OCI-LY7 (cell line): ENCODE data around the gene ANKRD42. TPM values are rescaled to one million over a fixed set of nuclear protein-coding genes. Genes with fewer than 3 reads are reported as not detected.

Experiments
- BruUV-seq: library from RNA; stranded (reverse); fragments of 400-500 nt; replicated peaks from 2 replicates; lab custom pipeline; 2021; lab: Mats Ljungman, UMichigan
- CTCF ChIA-PET: fragments of 300-600 bp; sonication (Branson Sonifier 250); formaldehyde crosslinking; loops from one replicate; lab custom pipeline; 2022; ENCODE audit warnings: antibody characterized with exemption; ENCODE audit not compliant: unreplicated experiment; lab: Charles Lee
- POLR2A ChIA-PET: fragments of 300-600 bp; sonication (Branson Sonifier 250); formaldehyde crosslinking; loops from one replicate; lab custom pipeline; 2022; ENCODE audit warnings: antibody characterized with exemption; lab: Charles Lee
- DNase-seq: peaks from one replicate; pipeline ENCODE4 v3.0.0-alpha.2; 2015; ENCODE audit warnings: low spot score
- H2AFZ ChIP-seq: fragments of 200-600 bp; sonication (generic), shearing (Covaris generic); 2 replicates; pipeline ENCODE4 v1.6.1; 2014; ENCODE audit warnings: mild to moderate bottlenecking, antibody characterized with exemption, low read length, moderate library complexity
- H3K27ac ChIP-seq: fragments of 200-600 bp; sonication (generic); 2 replicates; pipeline ENCODE4 v1.5.1; 2014; ENCODE audit warnings: mixed run types, low read depth, mild to moderate bottlenecking, moderate library complexity, low read length, inconsistent platforms; ENCODE audit not compliant: poor library complexity, severe bottlenecking
- H3K36me3 ChIP-seq: fragments of 200-600 bp; sonication (generic); 2 replicates; pipeline ENCODE4 v1.6.1; 2014; ENCODE audit warnings: mild to moderate bottlenecking, antibody characterized with exemption, low read length, moderate library complexity, mixed read lengths; ENCODE audit not compliant: insufficient read depth
- H3K4me1 ChIP-seq: fragments of 200-600 bp; sonication (generic); 2 replicates; pipeline ENCODE4 v1.5.1; 2014; ENCODE audit warnings: mild to moderate bottlenecking, low read length; ENCODE audit not compliant: insufficient read depth, poor library complexity, severe bottlenecking
- H3K4me2 ChIP-seq: fragments of 200-600 bp; sonication (generic); 2 replicates; pipeline ENCODE4 v1.6.1; 2014; ENCODE audit warnings: mild to moderate bottlenecking, low read length
- H3K4me3 ChIP-seq: fragments of 200-600 bp; sonication (generic); 2 replicates; pipeline ENCODE4 v1.5.1; 2014; ENCODE audit warnings: mild to moderate bottlenecking, low read depth, low read length; ENCODE audit not compliant: poor library complexity, severe bottlenecking
- H3K79me2 ChIP-seq: fragments of 200-600 bp; sonication (generic); 2 replicates; pipeline ENCODE4 v1.6.1; 2016; ENCODE audit warnings: low read depth, mild to moderate bottlenecking, low read length, moderate library complexity, mixed read lengths; ENCODE audit not compliant: insufficient read depth
- H3K9me2 ChIP-seq: fragments of 200-600 bp; sonication (generic); 2 replicates; pipeline ENCODE4 v1.6.1; 2016; ENCODE audit warnings: mild to moderate bottlenecking, low read length, mixed read lengths; ENCODE audit not compliant: insufficient read depth
- H3K9me3 ChIP-seq: fragments of 200-600 bp; sonication (generic); 2 replicates; pipeline ENCODE4 v1.6.1; 2014; ENCODE audit warnings: mild to moderate bottlenecking, mixed run types, low read length, mixed read lengths
- H4K20me1 ChIP-seq: fragments of 200-600 bp; sonication (generic); 2 replicates; pipeline ENCODE4 v1.6.1; 2014; ENCODE audit warnings: mild to moderate bottlenecking, antibody characterized with exemption, low read length, moderate library complexity, mixed read lengths; ENCODE audit not compliant: insufficient read depth
- CTCF ChIP-seq: fragments of 200-600 bp; sonication (generic); conservative IDR thresholded peaks from 2 replicates; pipeline ENCODE4 v1.5.1; 2014; ENCODE audit warnings: mild to moderate bottlenecking, antibody characterized with exemption, low read length, moderate library complexity, mixed read lengths
- EZH2phosphoT487 ChIP-seq: fragments of 200-600 bp; sonication (generic); IDR thresholded peaks from 2 replicates; pipeline ENCODE4 v1.6.1; 2018; ENCODE audit warnings: low read depth, borderline replicate concordance, mild to moderate bottlenecking, mixed run types, antibody characterized with exemption, low read length, moderate library complexity, mixed read lengths
- intact Hi-C: fragments of 100-400 bp; cut with micrococcal nuclease; formaldehyde crosslinking; loops from one replicate; pipeline ENCODE4 v1.10.0; 2022; ENCODE audit not compliant: unreplicated experiment
- small RNA-seq: library from RNA; depleted of rRNA; stranded (forward); fragments of <200 nt; gene quantifications from one replicate; pipeline ENCODE3, GENCODE V24; 2014
- total RNA-seq, 2 experiments: library from RNA; depleted of rRNA in 1 of 2; stranded (reverse); fragments of >200 nt in 1 of 2; shearing (Covaris generic) in 1 of 2; gene quantifications; 2 replicates each; pipeline ENCODE4 v1.2.3, GENCODE V29; 2014 to 2022

ANKRD42 gene
- total RNA-seq, 2 experiments from 2014 or later = 2.2 to 3.3 TPM

DNA sequence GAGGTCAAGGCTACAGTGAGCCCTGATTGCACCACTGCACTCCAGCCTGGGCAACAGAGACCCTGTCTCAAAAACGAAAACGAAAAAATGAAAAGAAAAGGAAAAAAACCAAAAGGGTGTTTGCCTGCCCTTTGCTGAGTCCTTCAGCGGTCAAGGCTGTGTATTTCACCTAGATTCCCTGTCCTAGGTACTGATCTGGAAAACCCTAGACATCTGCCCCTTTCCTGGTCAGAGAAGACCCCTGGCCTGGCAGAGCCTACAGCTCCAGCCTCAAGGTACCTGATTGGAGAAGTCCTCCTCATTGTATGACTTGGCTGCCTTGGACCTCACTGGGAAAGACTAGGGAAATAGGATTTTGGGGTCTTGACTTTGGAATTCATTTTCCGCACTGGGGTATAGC is 100.7 kb downstream of the ANKRD42 start:
- intact Hi-C loops = loop anchor here (5.0 kb wide), 2 partner anchors 428 to 523 kb away; no protein-coding TSS in a partner anchor

More for the DNA sequence above, 100.7 kb downstream of the ANKRD42 start:
- Histone ChIP-seq H3K79me2 (no peaks in the 10 kb centered on the region), H3K36me3 (no peaks in the 10 kb centered on the region; the same call in 1 of the 2 replicates), H2AFZ (no peak overlapping the region), H3K27ac (no peak overlapping the region), H3K9me3 (no peaks in the 10 kb centered on the region; the same call in 1 of the 2 replicates), H3K4me1 (peaks cover 20% of the 10 kb centered on the region), H3K9me2 (no peaks in the 10 kb centered on the region), H4K20me1 (no peaks in the 10 kb centered on the region), H3K4me2 (no peak overlapping the region), H3K4me3 (no peak overlapping the region)
- TF ChIP-seq CTCF (no peak), EZH2phosphoT487 (no peak)
- ChIA-PET POLR2A (no interaction called here), CTCF (interaction anchor here (1.1 kb wide), 1 partner anchor 20 kb away, joined by 3 read pairs; no protein-coding TSS in a partner anchor)
- BruUV-seq = no TSS peak
- DNase-seq = no peak

Small RNA genes within 50 kb of the gene (small RNA-seq; reads per million reads assigned to genes)
- gene AP000873.5 = not detected

Other genes with a start within 250 kb of the ANKRD42 start
- 27.1 and 33.3 TPM in 2 replicates for gene RAB30, start 121.8 kb upstream of the ANKRD42 start, total RNA-seq (2014; rRNA removed; shearing (Covaris generic))
- 132 TPM in 2 replicates for gene RAB30, start 121.8 kb upstream of the ANKRD42 start, total RNA-seq (2022)
- gene PCF11, start 36.6 kb upstream of the ANKRD42 start, total RNA-seq (2014; rRNA removed; shearing (Covaris generic)) = 80.1 and 89.9 TPM in 2 replicates
- 98.8 and 117 TPM in 2 replicates for gene PCF11, start 36.6 kb upstream of the ANKRD42 start, total RNA-seq (2022)
- 39.3 and 54.9 TPM in 2 replicates for gene CCDC90B, start 92.7 kb downstream of the ANKRD42 start, total RNA-seq (2014; rRNA removed; shearing (Covaris generic))
- gene CCDC90B, start 92.7 kb downstream of the ANKRD42 start, total RNA-seq (2022) = 47.4 and 52.8 TPM in 2 replicates